ENCODE measurements around the gene CELSR3. TPM values are rescaled to one million over a fixed set of nuclear protein-coding genes. Genes with fewer than 3 reads are reported as not detected.

The CELSR3 gene
- total RNA-seq, 1 experiment from 2014 or later, result 23.9 TPM

DNA sequence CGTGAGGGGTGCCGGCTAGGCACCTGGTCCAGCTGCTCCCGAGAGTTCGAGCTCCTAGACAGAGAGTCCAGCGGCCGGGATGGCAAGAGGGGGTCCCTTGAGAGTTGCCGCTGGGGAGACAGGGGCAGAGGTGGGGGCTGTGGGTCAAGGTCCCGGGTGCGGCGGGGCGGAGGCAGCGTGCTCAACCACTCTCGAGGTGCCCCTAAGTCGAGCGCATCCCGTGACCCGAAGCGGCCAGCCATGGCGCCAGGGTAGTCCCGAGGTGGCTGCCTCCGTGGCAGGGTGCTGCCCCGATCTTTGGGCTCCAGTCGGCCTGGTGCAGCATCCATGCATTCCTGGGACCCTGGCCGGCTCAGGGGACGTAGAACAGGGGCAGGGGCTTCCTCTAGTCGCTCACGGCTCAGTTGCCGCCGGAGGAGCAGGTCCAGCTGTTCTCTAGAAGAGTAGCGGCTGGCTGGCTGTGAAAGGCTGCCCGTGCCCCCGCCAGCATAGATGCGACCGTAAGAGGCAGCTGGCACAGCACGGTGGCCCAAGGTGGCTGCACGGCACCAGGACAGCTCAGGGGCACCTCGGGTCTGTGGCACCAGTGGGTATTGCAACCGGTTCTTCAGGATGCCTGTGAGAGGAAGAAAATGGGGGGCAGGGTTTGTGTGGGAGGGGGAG, 22.6 kb downstream of the CELSR3 start:
- TF ChIP-seq, protein P1, sequence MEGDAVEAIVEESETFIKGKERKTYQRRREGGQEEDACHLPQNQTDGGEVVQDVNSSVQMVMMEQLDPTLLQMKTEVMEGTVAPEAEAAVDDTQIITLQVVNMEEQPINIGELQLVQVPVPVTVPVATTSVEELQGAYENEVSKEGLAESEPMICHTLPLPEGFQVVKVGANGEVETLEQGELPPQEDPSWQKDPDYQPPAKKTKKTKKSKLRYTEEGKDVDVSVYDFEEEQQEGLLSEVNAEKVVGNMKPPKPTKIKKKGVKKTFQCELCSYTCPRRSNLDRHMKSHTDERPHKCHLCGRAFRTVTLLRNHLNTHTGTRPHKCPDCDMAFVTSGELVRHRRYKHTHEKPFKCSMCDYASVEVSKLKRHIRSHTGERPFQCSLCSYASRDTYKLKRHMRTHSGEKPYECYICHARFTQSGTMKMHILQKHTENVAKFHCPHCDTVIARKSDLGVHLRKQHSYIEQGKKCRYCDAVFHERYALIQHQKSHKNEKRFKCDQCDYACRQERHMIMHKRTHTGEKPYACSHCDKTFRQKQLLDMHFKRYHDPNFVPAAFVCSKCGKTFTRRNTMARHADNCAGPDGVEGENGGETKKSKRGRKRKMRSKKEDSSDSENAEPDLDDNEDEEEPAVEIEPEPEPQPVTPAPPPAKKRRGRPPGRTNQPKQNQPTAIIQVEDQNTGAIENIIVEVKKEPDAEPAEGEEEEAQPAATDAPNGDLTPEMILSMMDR (conservative IDR thresholded peaks at IDR 0.05), result no peak
- H4K5ac ChIP-seq (ENCODE audit: insufficient read length, low read depth, low read length), result no peak overlapping the region
- no peak overlapping the region for H2BK12ac ChIP-seq (ENCODE audit: insufficient read length, low read depth, low read length)
- no peak overlapping the region for H3K14ac ChIP-seq (ENCODE audit: insufficient read depth, low read length)
- no peak overlapping the region for H4K8ac ChIP-seq (replicated peaks; ENCODE audit: insufficient read length, low read depth, low read length)
- no peak overlapping the region for H3K23ac ChIP-seq (ENCODE audit: insufficient read length, low read depth, low read length)
- no peak overlapping the region for H3K4ac ChIP-seq (ENCODE audit: low read depth, low read length)
- no peaks in the 10 kb centered on the region for H3K79me1 ChIP-seq (ENCODE audit: insufficient read depth, low read depth, low read length, poor library complexity, severe bottlenecking)
- H4K91ac ChIP-seq (ENCODE audit: insufficient read length, low read depth, low read length), result no peak overlapping the region
- H3K18ac ChIP-seq (ENCODE audit: insufficient read length, low read depth, low read length), result no peak overlapping the region
- H3K56ac ChIP-seq (ENCODE audit: insufficient read length, low read depth, low read length), result no peak overlapping the region
- H3K4me1 ChIP-seq (ENCODE audit: insufficient read depth, low read length), result peaks cover 2% of the 10 kb centered on the region; the same call in 1 of the 2 replicates
- no peaks in the 10 kb centered on the region for H3K9me3 ChIP-seq (ENCODE audit: control insufficient read depth, low read depth, low read length)
- Mint-ChIP-seq H3K4me1 (peaks cover 22 to 23% of the 10 kb centered on the region in 2 experiments), H3K36me3 (ENCODE audit: insufficient read depth in 1 of 3, low read depth in 3 of 3) (peaks cover 20 to 68% (median 68%) of the 10 kb centered on the region in 3 experiments; a peak in 6 of 7 replicates), H3K27ac (no peak overlapping the region), H3K9me3 (no peaks in the 10 kb centered on the region), H3K4me3 (no peak overlapping the region), H3K27me3 (ENCODE audit: low read depth) (no peaks in the 10 kb centered on the region; the same call in 1 of the 2 replicates)
- no peak overlapping the region for H2AFZ ChIP-seq (ENCODE audit: low read length)
- no peaks in the 10 kb centered on the region for H3K27me3 ChIP-seq (ENCODE audit: insufficient read depth, low read length)
- no peak overlapping the region for H3T11ph ChIP-seq (ENCODE audit: low read length)
- no peak overlapping the region for H3K27ac ChIP-seq (ENCODE audit: insufficient read length, low read depth, low read length)
- no CpG with 5 or more reads among the region's 38 CpGs for WGBS (ENCODE audit: extremely low coverage, insufficient read length, low lambda C conversion rate)
- H4K20me1 ChIP-seq (ENCODE audit: control insufficient read depth, insufficient read depth, insufficient read length), result peaks cover 2% of the 10 kb centered on the region
- no peak overlapping the region for H3K9ac ChIP-seq (ENCODE audit: extremely low read depth, insufficient read length, low read length)
- H3K4me2 ChIP-seq (ENCODE audit: insufficient read depth, insufficient read length, low read length), result no peak overlapping the region
- peaks cover under 1% of the 10 kb centered on the region for H3K23me2 ChIP-seq (ENCODE audit: insufficient read length, low read depth, low read length, poor library complexity, severe bottlenecking)
- H2AK5ac ChIP-seq (ENCODE audit: insufficient read length, low read length), result no peak overlapping the region
- no peak for DNase-seq
- H2BK120ac ChIP-seq (ENCODE audit: low read depth, low read length, poor library complexity, severe bottlenecking), result no peak overlapping the region
- no peaks in the 10 kb centered on the region for H3K79me2 ChIP-seq (ENCODE audit: insufficient read depth, low read length)
- H2BK5ac ChIP-seq (ENCODE audit: insufficient read length, low read length), result no peak overlapping the region
- no peak overlapping the region for H2BK20ac ChIP-seq (ENCODE audit: low read depth, low read length, poor library complexity, severe bottlenecking)
- H2BK15ac ChIP-seq (ENCODE audit: low read depth, low read length), result no peak overlapping the region

Data from H9 (cell line).